NCI-H146 (cell line): ENCODE measurements around the gene MAMSTR.

Experiments used
- DNase-seq: peaks from one replicate; lab custom pipeline; 2025; lab: John Stamatoyannopoulos, UW

Gene MAMSTR

GRCh38 chr19:48746738-48747575 lies 27.4 kb upstream of the MAMSTR start, which contains the start of gene IZUMO1:
IZUMO1 (minus strand) TSS chr19:48746909; CDS start chr19:48745859, 1,050 bp downstream.
- no peak for DNase-seq

GRCh38 chr19:48746110-48746509 lies 26.6 kb upstream of the MAMSTR start:
- DNase-seq, result no peak

GRCh38 chr19:48745208-48745995 lies 25.9 kb upstream of the MAMSTR start:
- DNase-seq, result peak; percentile 47

- DNase-seq, result no peak
These were observed 22.6 kb upstream of the MAMSTR start for GRCh38 chr19:48742096-48742495.

GRCh38 chr19:48741129-48741999 lies 21.8 kb upstream of the MAMSTR start:
- no peak for DNase-seq

GRCh38 chr19:48740164-48740972 lies 20.8 kb upstream of the MAMSTR start, which contains the start of gene RASIP1:
RASIP1 (minus strand) TSS chr19:48740610; CDS start chr19:48740282, 328 bp downstream.
- DNase-seq, result no peak

- DNase-seq, result peak; percentile 67
These were observed 20.1 kb upstream of the MAMSTR start for GRCh38 chr19:48739404-48740163.

GRCh38 chr19:48738557-48739403 lies 19.3 kb upstream of the MAMSTR start:
- DNase-seq, result peak; percentile 96

GRCh38 chr19:48737360-48737998 lies 18.0 kb upstream of the MAMSTR start:
- peak; percentile 32 for DNase-seq

GRCh38 chr19:48735031-48735615 lies 15.6 kb upstream of the MAMSTR start:
- peak; percentile 63 for DNase-seq

- no peak for DNase-seq
These were observed 15.1 kb upstream of the MAMSTR start for GRCh38 chr19:48734625-48735024.

GRCh38 chr19:48731452-48731851 lies 11.9 kb upstream of the MAMSTR start:
- no peak for DNase-seq

- no peak for DNase-seq
These were observed 9.6 kb upstream of the MAMSTR start for GRCh38 chr19:48728911-48729664.

GRCh38 chr19:48726556-48726955 lies 7.0 kb upstream of the MAMSTR start:
- DNase-seq, result no peak

GRCh38 chr19:48724796-48725753 lies 5.5 kb upstream of the MAMSTR start:
- peak; percentile 41 for DNase-seq

- no peak for DNase-seq
These were observed 2.7 kb upstream of the MAMSTR start for GRCh38 chr19:48722196-48722708.
